Limb (tissue), 2 donors: ENCODE data around the gene RBM26.

Source experiments
- DNase-seq, 2 donors: peaks; one replicate each; pipeline ENCODE4 v3.0.0-alpha.2; 2016; ENCODE audit errors: extremely low spot score in 2 of 2

The RBM26 gene

DNA sequence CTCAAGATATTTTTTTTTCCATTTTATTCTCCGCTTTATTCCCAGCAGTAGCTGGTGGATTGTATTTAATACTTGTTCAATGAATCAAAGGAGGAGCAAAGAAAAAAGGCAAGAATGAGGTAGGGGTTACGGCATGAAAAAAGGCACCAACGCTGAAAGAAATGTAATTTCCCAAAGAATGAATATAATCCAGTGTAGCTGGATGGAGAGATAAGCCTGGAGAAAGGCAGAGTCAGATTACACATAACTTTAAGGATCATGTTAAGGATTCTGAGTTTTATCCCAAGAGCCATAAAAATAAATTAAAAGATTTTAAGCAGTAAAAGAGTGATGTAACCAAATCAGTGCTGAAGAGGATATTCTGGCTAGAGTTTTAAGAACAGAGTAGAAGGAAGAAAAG, 67.7 kb downstream of the RBM26 start:
- no peak for DNase-seq

DNA sequence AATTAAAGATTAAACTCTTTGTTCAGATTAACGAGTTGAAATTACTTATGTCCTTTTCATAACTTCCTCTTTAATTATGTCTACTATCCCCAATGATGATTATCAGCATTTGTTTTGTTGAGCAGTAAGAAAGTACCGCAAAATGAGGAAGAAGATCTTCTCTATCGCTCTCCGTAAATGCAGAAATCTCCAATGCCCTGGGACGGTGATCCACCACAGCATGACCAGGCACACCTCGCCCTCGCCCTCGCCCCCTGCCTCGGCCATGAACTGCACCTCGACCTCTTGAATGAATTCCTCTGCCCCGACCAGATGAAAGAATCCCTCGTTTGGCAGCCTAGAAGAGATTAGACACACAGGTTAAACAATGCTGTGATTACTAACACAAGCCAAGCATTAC, 69.1 kb downstream of the RBM26 start:
- no peak for DNase-seq

DNA sequence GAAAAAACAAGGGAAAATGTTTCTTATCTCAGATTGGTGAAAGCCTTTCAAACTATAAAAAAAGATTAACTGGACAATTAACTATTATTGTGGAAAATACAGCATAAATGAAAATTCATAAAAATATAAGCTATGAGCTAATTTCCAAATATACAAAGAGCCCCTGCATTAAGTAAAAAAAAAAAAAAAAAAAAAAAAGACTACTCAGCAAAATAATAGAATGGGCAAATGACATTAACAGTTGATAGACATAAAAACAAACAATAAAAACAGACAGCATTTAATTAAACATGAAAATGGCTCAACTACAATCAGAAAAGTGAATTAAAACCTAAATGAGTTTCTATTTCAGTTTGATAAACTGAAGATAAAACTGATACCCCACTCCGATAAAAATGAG, 77.5 kb downstream of the RBM26 start:
- DNase-seq = no peak

- DNase-seq = no peak
Observed at GRCh38 chr13:79320433-79320832, 85.6 kb downstream of the RBM26 start.

DNA sequence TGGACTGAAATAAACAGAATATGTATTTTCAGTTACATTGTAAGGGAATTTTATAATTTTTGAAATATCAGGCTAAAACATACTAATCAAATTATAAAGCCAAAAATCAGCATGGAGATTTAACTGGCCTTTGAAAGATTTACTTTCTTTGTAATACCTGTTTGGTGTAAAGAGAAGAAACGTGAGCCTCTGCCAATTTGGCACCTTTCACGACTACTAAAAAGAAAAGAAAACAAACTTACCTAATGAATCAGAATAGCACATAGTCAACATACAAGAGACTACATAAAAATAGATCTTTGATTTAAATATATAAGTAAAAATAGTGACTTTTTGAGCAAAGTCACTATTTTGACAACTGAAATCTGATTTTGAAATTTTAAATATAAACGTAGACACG, 87.4 kb downstream of the RBM26 start:
- DNase-seq = no peak

DNA sequence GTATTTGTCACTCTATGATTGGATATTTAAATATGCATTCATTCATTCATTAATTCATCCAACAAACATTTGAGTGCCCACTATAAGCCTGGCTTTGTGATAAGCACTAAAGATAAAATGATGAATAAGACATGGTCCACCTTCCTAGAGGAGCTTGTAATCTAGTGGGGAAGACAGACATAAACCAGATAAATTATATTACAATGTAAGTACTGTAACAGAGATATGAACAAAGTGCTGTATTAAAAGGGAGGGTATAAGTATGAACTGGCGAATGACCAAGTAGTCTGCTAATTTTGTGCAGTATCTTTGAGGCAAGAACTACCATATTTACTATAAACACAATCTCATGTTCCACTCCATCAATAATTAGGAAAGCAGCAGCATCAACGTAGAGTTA, 88.2 kb downstream of the RBM26 start:
- DNase-seq = no peak

DNA sequence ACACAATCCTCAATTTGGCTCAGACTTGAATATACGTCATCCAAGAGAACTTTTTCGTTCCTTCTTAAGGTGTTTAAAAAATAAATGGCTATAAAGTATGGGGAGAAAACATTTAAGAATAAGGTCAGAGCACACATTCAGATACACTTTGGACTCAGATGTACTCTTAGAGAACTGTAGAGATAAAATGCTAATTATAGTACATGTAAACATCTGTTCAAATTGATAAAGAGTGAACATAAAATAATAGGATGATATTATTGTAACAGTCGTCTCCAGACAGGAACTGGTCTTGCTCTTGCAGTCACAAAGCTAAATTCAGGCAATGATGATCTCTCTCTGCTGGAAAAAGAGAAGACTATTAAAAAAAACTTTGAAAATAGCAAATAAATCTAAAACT, 91.4 kb downstream of the RBM26 start:
- DNase-seq = no peak

GRCh38 chr13:79312340-79312855, 93.7 kb downstream of the RBM26 start:
- DNase-seq = no peak

GRCh38 chr13:79311386-79311785, 94.7 kb downstream of the RBM26 start:
- no peak for DNase-seq

- DNase-seq = no peak
Observed at GRCh38 chr13:79309690-79310089, 96.4 kb downstream of the RBM26 start.

GRCh38 chr13:79307866-79308298, 98.2 kb downstream of the RBM26 start:
- no peak for DNase-seq

DNA sequence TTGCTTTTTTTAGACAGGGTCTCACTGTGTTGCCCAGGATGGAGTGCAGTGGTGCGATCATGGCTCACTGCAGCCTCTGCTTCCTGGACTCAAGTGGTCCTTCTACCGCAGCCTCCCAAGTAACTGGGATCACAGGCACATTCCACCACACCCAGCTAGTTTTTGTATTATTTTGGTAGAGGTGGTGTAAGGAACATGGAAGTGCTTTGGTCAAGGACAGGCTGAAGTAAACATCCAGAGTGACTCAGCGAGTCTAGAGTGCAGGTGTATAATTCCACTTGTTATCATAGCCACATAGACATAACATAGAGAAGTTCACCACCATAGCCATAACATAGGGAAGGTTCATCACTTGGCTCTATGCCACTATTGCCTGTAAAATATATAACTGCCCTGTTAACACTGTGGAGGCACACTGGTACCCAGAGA, 98.6 kb downstream of the RBM26 start:
- no peak for DNase-seq

- no peak for DNase-seq
Observed at GRCh38 chr13:79306650-79307049, 99.4 kb downstream of the RBM26 start.

DNA sequence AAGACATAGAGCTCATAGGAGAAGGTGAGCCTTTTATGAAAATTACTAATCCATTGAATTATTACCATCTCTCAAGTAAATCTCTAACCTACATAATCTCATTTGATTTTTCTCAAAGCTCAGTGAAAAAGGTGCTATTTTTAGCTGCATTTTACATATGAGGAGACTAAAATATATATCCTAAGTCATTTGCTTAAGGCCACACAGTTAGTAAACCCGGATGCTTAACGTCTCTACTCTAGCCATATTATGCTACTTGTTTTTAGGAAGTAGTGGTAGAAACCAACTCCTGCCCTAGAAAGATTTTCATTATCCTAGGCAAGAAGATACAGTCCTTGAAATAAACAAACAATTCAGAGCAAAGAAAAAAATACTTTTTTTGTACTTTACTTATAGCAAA, 108.9 kb downstream of the RBM26 start:
- DNase-seq = no peak

GRCh38 chr13:79295906-79296706, 109.9 kb downstream of the RBM26 start:
- no peak for DNase-seq

DNA sequence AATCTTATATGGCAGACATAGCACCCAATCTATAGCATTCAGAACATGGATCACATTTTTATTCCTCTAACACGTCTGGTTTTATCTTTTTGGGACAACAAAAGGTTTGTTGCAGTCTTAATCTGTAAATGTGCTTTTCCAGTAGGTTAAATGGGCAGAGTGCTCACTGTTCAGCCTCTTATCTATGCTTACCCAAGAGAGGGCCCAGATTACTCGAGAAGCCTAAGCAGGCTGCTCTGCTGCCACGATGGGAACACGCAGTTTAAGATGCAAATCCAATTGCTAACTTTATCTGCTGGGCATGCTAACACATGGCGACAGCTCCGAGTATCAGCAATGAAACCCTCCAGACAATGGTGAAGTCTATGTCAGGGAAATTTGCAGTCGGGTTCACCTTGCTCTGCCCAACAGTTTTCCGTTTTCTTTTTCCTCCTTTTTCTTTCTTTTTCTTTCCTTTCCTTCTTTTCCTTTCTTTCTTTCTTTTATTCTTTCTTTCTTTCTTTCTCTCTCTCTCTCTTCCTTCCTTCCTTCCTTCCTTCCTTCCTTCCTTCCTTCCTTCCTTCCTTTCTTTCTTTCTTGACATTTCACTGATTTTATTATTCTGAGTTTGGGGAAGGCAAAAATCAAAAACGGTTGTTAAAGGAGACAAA, 115.3 kb downstream of the RBM26 start:
- DNase-seq = no peak

DNA sequence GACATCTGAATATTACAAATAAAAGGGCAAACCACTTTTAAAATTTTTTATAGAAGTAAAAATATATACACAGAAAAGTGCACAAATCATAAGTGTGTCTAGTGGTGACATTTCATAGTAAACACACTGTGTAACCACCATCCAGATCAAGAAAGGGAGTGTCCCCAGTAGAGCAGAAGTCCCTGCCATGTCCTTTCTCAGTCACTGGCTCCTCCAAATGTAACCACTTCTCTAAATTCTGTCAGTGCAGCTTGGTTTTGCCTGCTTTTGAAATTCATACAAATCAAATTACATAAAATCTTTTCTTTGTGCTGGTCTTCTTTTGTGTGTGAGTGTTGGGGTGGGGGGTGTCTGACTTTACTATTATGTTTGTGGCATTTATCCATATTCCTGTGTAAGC, 116.5 kb downstream of the RBM26 start:
- DNase-seq = no peak

DNA sequence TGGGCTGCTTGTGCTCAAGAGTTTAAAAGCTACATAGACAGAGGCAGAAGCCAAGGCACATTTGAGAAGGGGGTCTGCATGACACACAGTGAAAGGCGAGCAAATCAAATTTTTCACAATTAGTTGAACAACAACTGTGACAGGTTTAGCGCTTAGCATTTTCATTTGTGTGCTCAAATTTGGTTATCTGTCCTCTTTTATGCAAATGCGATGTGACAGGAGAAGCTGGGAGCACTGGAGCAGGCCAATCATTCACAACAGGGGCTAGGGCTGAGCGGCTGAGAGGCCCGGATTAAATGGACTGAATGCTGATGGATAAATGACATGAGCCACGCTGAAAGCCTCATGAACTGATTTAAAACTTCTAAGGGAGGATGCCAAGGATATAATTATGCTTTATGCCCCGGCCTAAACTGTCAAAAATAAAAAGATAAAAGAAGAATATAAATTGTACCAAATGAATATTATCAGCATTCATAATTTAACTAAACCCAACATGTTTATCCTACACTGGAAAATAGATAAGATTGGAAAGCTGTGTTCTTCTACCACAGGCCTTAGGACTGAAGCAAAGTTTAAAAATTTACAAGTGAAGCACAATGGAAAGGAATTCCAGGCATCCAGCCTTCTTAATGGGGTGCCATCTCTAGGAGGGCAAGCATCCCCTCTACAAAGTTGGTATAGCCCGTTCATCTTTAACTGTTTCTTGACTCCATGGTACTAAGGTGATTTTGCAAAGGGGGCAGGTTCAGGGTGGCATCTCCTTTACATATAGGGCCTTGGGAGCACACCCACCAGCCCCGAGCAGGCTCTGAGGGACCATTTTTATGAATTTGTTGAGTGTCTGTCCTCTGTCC, 117.9 kb downstream of the RBM26 start:
- no peak for DNase-seq

- no peak for DNase-seq
Observed at GRCh38 chr13:79285159-79285558, 120.9 kb downstream of the RBM26 start.

GRCh38 chr13:79283742-79284141, 122.3 kb downstream of the RBM26 start:
- DNase-seq = no peak

- no peak for DNase-seq
Observed at GRCh38 chr13:79282976-79283375, 123.1 kb downstream of the RBM26 start.

GRCh38 chr13:79282508-79282907, 123.5 kb downstream of the RBM26 start:
- no peak for DNase-seq
